Glomerular endothelial cell (primary cell): ENCODE results near the gene UTP20. TPM values are rescaled to one million over a fixed set of nuclear protein-coding genes. Genes with fewer than 3 reads are reported as not detected.
"Not testable (repeated sequence)": the region's sequence is repeated elsewhere in the genome, so short reads cannot be mapped to it uniquely, and the experiment has no call there.

ENCODE experiments used
- DNase-seq: peaks from one replicate; pipeline ENCODE4 v3.0.0-alpha.2; 2011; ENCODE audit warnings: low read depth, low spot score; ENCODE audit errors: extremely low read depth
- total RNA-seq: library from RNA; depleted of rRNA; stranded (reverse); fragments of >200 nt; gene quantifications from 2 replicates; pipeline ENCODE4 v1.2.3, GENCODE V29; 2015

Gene UTP20
- total RNA-seq, 1 donor from 2014 or later = 16.6 TPM

- no peak for DNase-seq
Measured at GRCh38 chr12:101325590-101325989, 45.7 kb downstream of the UTP20 start.

GRCh38 chr12:101327051-101327450 is 47.1 kb downstream of the UTP20 start:
- DNase-seq = no peak

- no peak for DNase-seq
Measured at GRCh38 chr12:101327546-101327945, 47.6 kb downstream of the UTP20 start.

GRCh38 chr12:101328917-101329316 is 49.0 kb downstream of the UTP20 start:
- no peak for DNase-seq

GRCh38 chr12:101330631-101331030 is 50.7 kb downstream of the UTP20 start:
- DNase-seq = no peak

GRCh38 chr12:101336437-101336836 is 56.5 kb downstream of the UTP20 start:
- no peak for DNase-seq

GRCh38 chr12:101338087-101338486 is 58.2 kb downstream of the UTP20 start:
- no peak for DNase-seq

GRCh38 chr12:101343893-101344292 is 64.0 kb downstream of the UTP20 start:
- no peak for DNase-seq

GRCh38 chr12:101351682-101352081 is 71.8 kb downstream of the UTP20 start:
- no peak for DNase-seq

- no peak for DNase-seq
Measured at GRCh38 chr12:101356794-101357193, 76.9 kb downstream of the UTP20 start.

GRCh38 chr12:101361455-101361854 is 81.5 kb downstream of the UTP20 start:
- no peak for DNase-seq

- no peak for DNase-seq
Measured at GRCh38 chr12:101368016-101368415, 88.1 kb downstream of the UTP20 start.

- no peak for DNase-seq
Measured at GRCh38 chr12:101372431-101372830, 92.5 kb downstream of the UTP20 start.

- no peak for DNase-seq
Measured at GRCh38 chr12:101375573-101375972, 95.7 kb downstream of the UTP20 start.

GRCh38 chr12:101379149-101379548 is 99.2 kb downstream of the UTP20 start:
- no peak for DNase-seq

- not testable (repeated sequence) for DNase-seq
Measured at GRCh38 chr12:101391181-101391580, 111.3 kb downstream of the UTP20 start.

- DNase-seq = peak; percentile 16
Measured at GRCh38 chr12:101407049-101407435, 127.1 kb downstream of the UTP20 start.

GRCh38 chr12:101407436-101408345 is 127.8 kb downstream of the UTP20 start, which contains the start of gene ARL1:
Gene ARL1, minus strand, starts transcription at chr12:101407772. Its CDS starts 127 bp downstream, at chr12:101407645.
- peak; percentile 90 for DNase-seq

- not testable (repeated sequence) for DNase-seq
Measured at GRCh38 chr12:101410169-101410568, 130.3 kb downstream of the UTP20 start.

- DNase-seq = peak; percentile 56
Measured at GRCh38 chr12:101414533-101415119, 134.7 kb downstream of the UTP20 start.

GRCh38 chr12:101415228-101415627 is 135.3 kb downstream of the UTP20 start:
- no peak for DNase-seq

GRCh38 chr12:101422066-101422465 is 142.2 kb downstream of the UTP20 start:
- not testable (repeated sequence) for DNase-seq
